ENCODE data around the gene DBX1.
A peak's percentile ranks its signal among the peaks of the same experiment; 100 is the strongest.

The DBX1 gene

GRCh38 chr11:20120134-20120925, 39.9 kb downstream of the DBX1 start:
- no peak for DNase-seq

DNA sequence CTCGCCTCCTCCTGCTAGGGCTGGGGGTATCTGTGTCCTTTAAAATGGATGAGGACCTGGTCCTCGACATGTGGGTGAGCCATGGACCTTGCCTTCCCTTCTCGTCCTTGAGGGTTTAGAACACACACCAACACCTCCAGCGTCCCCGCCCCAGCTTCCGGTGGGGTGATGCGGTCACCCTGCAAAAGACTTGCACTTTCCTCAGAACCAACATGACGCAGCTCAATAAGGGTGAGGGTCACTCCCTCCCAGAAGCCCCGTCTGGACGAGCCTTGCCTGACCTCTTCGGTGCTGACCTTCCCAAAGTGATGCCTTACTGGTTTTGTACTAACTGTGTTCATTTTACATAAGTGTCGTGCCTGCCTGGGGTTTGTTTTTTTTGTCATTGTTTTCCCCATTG, 41.0 kb downstream of the DBX1 start:
- no peak for DNase-seq

GRCh38 chr11:20118209-20118608, 42.1 kb downstream of the DBX1 start:
- no peak for DNase-seq

GRCh38 chr11:20117291-20117690, 43.0 kb downstream of the DBX1 start:
- no peak for DNase-seq

DNA sequence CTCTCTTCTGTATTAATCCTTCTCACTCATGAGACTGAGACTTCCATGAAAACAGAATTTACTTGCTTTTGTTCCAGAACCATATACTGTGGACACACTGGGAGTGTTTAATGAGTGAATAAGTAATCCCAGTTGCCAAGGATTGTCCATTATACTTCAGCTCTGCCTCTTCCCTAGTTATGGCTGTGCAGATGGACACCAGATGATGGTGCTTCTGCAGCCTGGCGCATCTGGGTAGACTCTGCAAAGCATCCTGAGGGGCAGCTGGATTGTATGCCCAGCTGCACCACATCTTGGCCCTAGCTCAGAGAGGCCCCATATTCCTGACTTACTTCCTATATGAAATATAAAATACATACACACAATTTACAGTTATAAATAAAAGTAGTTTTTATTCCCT, 43.5 kb downstream of the DBX1 start:
- DNase-seq, result no peak

DNA sequence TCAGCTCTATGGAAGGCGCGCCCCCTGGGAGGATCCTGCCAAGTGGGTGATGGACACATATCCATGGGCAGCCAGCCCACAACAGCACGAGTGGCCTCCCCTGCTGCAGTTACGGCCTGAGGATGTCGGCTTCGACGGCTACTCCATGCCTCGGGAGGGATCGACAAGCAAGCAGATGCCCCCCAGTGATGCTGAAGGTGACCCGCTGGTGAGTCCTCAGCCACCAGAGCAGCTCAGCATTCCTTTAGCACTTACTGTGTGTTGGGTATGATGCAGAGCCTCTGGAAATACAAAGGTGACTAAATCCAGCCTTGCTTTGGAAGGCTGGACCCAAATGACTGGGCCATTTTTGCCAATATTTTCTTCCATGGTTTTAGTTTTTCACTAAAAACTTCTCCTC, 45.7 kb downstream of the DBX1 start:
- no peak for DNase-seq

- no peak for DNase-seq
Observed at GRCh38 chr11:20113149-20113438, 47.2 kb downstream of the DBX1 start.

- DNase-seq, result no peak
Observed at GRCh38 chr11:20112291-20113148, 47.8 kb downstream of the DBX1 start.

DNA sequence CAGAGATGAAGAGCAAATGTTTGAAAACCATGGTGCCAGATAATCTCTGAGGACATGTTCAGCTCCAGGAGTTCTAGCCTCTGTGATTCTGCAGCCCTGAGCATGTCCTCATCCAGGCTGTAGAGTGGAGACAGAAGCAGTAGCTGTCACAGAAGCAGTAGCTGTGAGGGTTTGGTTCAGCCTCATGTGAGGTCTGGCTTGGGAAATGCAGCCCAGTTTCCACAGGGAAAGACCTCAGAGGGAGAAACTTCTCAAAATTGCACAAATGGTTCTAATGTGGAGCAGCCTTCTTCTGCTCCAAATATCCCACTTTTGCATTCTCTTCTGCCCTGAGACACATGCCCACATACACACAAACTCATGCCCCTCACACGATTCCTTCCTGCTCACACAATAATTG, 48.4 kb downstream of the DBX1 start:
- no peak for DNase-seq

- DNase-seq, result peak; percentile 36
Observed at GRCh38 chr11:20110908-20111669, 49.2 kb downstream of the DBX1 start.

- DNase-seq, result no peak
Observed at GRCh38 chr11:20109731-20110445, 50.4 kb downstream of the DBX1 start.
